Lung (tissue), 12 donors: ENCODE results near the gene UBN1. TPM values are rescaled to one million over a fixed set of nuclear protein-coding genes. Genes with fewer than 3 reads are reported as not detected.

Experiments
- ATAC-seq: fragments of 200-7000 bp; cut with Tn5 transposase; one replicate; pipeline ENCODE4 v1.9.1; 2020; ENCODE audit warnings: moderate number of reproducible peaks; ENCODE audit not compliant: insufficient read depth, low FRiP score
- DNase-seq, 3 donors: peaks; one replicate each; pipeline ENCODE4 v3.0.0-alpha.2; 2013 to 2017
- H3K27ac ChIP-seq, 2 donors: one replicate each; pipeline ENCODE4 v1.5.1; 2013; ENCODE audit warnings: mild to moderate bottlenecking in 2 of 2, moderate library complexity in 2 of 2, control low read depth in 1 of 2, inconsistent platforms in 1 of 2, low read depth in 1 of 2, low read length in 1 of 2
- H3K27me3 ChIP-seq, 3 donors: one replicate each; pipeline ENCODE4 v1.5.1; 2013; ENCODE audit warnings: low read length in 2 of 3; ENCODE audit not compliant: control insufficient read depth in 3 of 3, insufficient read depth in 3 of 3
- H3K36me3 ChIP-seq, 4 donors: one replicate each; pipeline ENCODE4 v1.5.1; 2013; ENCODE audit warnings: low read length in 4 of 4, mild to moderate bottlenecking in 1 of 4, moderate library complexity in 1 of 4; ENCODE audit not compliant: control insufficient read depth in 4 of 4, insufficient read depth in 4 of 4
- H3K4me1 ChIP-seq, 5 donors: one replicate each; pipeline ENCODE4 v1.5.1; 2013; ENCODE audit warnings: low read length in 5 of 5, mild to moderate bottlenecking in 2 of 5, moderate library complexity in 1 of 5; ENCODE audit not compliant: control insufficient read depth in 5 of 5, insufficient read depth in 5 of 5
- H3K4me3 ChIP-seq: one replicate; pipeline ENCODE4 v1.5.1; 2013; ENCODE audit warnings: mild to moderate bottlenecking, control low read depth, moderate library complexity
- H3K9ac ChIP-seq, 2 donors: one replicate each; pipeline ENCODE4 v1.5.1; 2013; ENCODE audit warnings: low read length in 2 of 2, control low read depth in 1 of 2; ENCODE audit not compliant: insufficient read depth in 1 of 2
- H3K9me3 ChIP-seq, 4 donors: one replicate each; pipeline ENCODE4 v1.5.1; 2013; ENCODE audit warnings: low read length in 3 of 4, mild to moderate bottlenecking in 1 of 4, moderate library complexity in 1 of 4; ENCODE audit not compliant: control insufficient read depth in 4 of 4, insufficient read depth in 3 of 4
- CTCF ChIP-seq: IDR thresholded peaks from 2 replicates; pipeline ENCODE4 v1.5.1; 2012; ENCODE audit warnings: mild to moderate bottlenecking; ENCODE audit errors: control extremely low read depth, extremely low read depth
- WGBS, 2 donors: extraction: QIAGEN DNeasy Blood & Tissue Kit; methylation state at CpG; one replicate each; pipeline ENCODE4 v1.1.7; 2013; 5-methylcytosine and 5-hydroxymethylcytosine counted together
- polyA plus RNA-seq, 2 donors: library from polyadenylated mRNA; stranded (reverse); fragments of 200-250 nt; gene quantifications; one replicate each; pipeline ENCODE4 v1.2.1, GENCODE V29; 2013
- total RNA-seq, 2 donors: library from RNA; depleted of rRNA in 1 of 2; stranded (reverse); fragments of >200 nt in 1 of 2; gene quantifications; one replicate each; pipeline ENCODE4 v1.2.1, GENCODE V29; 2014 to 2021
- donor health status: control.
- donor health status: control.
- donor health status: Bipolar disorder and iron deficiency.
- donor health status: healthy.
- donor health status: DM: yes; HTN: yes; CAD: no.

The UBN1 gene
- total and polyA plus RNA-seq, 4 donors: 13.3 to 37.8 (median 19.9) TPM

- no peak overlapping the region for H3K9ac ChIP-seq
- peak overlapping the region in 1 of 2 donors; percentile 15 for H3K27ac ChIP-seq
- no peak for ATAC-seq
- peaks cover 0 to 25% (median 2%) of the 10 kb centered on the region in 5 donors for H3K4me1 ChIP-seq
- no peak overlapping the region for H3K4me3 ChIP-seq
- DNase-seq: no peak
- no peaks in the 10 kb centered on the region for H3K9me3 ChIP-seq
- H3K36me3 ChIP-seq: peaks cover 12 to 50% (median 36%) of the 10 kb centered on the region in 4 donors
- H3K27me3 ChIP-seq: no peaks in the 10 kb centered on the region
- WGBS, 2 donors: 70 to 73% methylated on average over 13 of the region's 13 CpGs
- TF ChIP-seq CTCF: no peak
Measured at GRCh38 chr16:4869147-4869805, 22.0 kb downstream of the UBN1 start.

- H3K4me3 ChIP-seq: no peak overlapping the region
- no peak for TF ChIP-seq CTCF
- H3K36me3 ChIP-seq: peaks cover 21 to 59% (median 44%) of the 10 kb centered on the region in 4 donors
- no peaks in the 10 kb centered on the region for H3K9me3 ChIP-seq
- WGBS, 2 donors: 80 to 89% methylated on average over 21 of the region's 21 CpGs
- ATAC-seq: peak; percentile 41
- no peak for DNase-seq
- H3K27ac ChIP-seq: no peak overlapping the region
- H3K4me1 ChIP-seq: peaks cover 0 to 25% (median 0%) of the 10 kb centered on the region in 5 donors
- no peak overlapping the region for H3K9ac ChIP-seq
- no peaks in the 10 kb centered on the region for H3K27me3 ChIP-seq
Measured at GRCh38 chr16:4870138-4870671, 22.9 kb downstream of the UBN1 start.

- DNase-seq (peak in 1 of 3 donors; percentile 21), ATAC-seq (no peak)
- no peak overlapping the region for H3K4me3 ChIP-seq
- H3K27ac ChIP-seq: no peak overlapping the region
- H3K9ac ChIP-seq: no peak overlapping the region
- TF ChIP-seq CTCF: no peak
- WGBS, 2 donors: 87 to 94% methylated on average over 4 of the region's 4 CpGs
- peaks cover 21 to 64% (median 48%) of the 10 kb centered on the region in 4 donors for H3K36me3 ChIP-seq
- no peaks in the 10 kb centered on the region for H3K9me3 ChIP-seq
- peaks cover 0 to 25% (median 0%) of the 10 kb centered on the region in 5 donors for H3K4me1 ChIP-seq
- H3K27me3 ChIP-seq: no peaks in the 10 kb centered on the region
Measured at GRCh38 chr16:4871071-4871470, 23.8 kb downstream of the UBN1 start.
